ENCODE results near the gene XCL1. TPM values are rescaled to one million over a fixed set of nuclear protein-coding genes. Genes with fewer than 3 reads are reported as not detected.

Gene XCL1
- total and polyA plus RNA-seq, 2 donors (not counting 3 experiments of a cell fraction or from before 2014, with no cell fraction given) = not detected

DNA sequence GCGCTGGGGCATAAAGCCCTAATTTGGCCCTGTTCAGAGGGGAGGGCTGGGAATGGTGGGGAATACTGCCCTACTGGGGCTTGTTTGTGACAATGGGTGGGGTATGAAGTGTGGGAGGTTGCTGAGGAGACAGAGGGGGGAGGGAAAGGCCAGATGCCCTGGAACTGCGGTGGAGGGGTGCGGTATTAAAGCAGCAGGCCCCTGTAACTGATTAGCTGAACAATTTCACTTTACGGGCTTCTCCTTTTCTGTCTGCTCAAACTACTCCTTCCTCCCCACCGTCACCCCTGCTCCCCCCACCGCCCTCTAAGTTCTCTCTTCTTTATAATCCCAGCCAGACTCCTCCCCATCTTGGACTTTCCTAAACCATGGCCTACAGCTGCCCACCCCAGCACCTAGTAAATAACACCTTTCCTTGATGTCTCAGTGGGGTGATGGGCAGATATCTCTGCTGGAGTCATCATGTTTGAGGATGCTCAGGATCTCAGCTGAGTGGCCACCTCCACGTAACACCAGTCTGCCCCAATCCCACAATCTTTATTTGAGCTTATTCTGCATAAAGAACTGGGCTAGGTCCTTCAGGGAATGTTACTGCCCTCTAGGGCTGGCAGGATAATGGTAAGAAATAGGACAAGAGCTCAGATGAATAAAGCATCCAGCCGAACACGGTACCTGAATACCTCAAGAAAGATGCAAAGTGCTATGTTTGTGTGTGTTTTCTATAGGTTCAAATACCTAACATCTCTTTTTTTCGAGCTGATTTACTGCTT, 33.5 kb downstream of the XCL1 start:
- H3K79me2 ChIP-seq (ENCODE audit: control insufficient read depth, insufficient read depth, low read length) = no peaks in the 10 kb centered on the region
- FAIRE-seq (no peak), DNase-seq (ENCODE audit: low read depth, low spot score) (no peak)
- H3K27me3 ChIP-seq (ENCODE audit: control insufficient read depth in 2 of 2, insufficient read depth in 2 of 2, low read length in 2 of 2) = peaks cover 0 to 4% of the 10 kb centered on the region in 2 experiments
- TF ChIP-seq, protein P1, sequence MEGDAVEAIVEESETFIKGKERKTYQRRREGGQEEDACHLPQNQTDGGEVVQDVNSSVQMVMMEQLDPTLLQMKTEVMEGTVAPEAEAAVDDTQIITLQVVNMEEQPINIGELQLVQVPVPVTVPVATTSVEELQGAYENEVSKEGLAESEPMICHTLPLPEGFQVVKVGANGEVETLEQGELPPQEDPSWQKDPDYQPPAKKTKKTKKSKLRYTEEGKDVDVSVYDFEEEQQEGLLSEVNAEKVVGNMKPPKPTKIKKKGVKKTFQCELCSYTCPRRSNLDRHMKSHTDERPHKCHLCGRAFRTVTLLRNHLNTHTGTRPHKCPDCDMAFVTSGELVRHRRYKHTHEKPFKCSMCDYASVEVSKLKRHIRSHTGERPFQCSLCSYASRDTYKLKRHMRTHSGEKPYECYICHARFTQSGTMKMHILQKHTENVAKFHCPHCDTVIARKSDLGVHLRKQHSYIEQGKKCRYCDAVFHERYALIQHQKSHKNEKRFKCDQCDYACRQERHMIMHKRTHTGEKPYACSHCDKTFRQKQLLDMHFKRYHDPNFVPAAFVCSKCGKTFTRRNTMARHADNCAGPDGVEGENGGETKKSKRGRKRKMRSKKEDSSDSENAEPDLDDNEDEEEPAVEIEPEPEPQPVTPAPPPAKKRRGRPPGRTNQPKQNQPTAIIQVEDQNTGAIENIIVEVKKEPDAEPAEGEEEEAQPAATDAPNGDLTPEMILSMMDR (IDR thresholded peaks at IDR 0.05; ENCODE audit: extremely low read depth in 1 of 2, insufficient read depth in 1 of 2, low read depth in 1 of 2, low read length in 2 of 2) = no peak
- TF ChIP-seq JUN (IDR thresholded peaks at IDR 0.05; ENCODE audit: borderline replicate concordance, insufficient read depth, insufficient read length, low read depth) (no peak), FOS (IDR thresholded peaks at IDR 0.05; ENCODE audit: borderline replicate concordance, insufficient read depth, low read length) (no peak), POLR2AphosphoS5 (IDR thresholded peaks at IDR 0.05; ENCODE audit: insufficient read depth, low read depth, low read length) (no peak), MYC (IDR thresholded peaks at IDR 0.05; ENCODE audit: low read depth, low read length) (no peak), POLR2A (IDR thresholded peaks at IDR 0.05; ENCODE audit: low read depth, low read length) (no peak)
- H3K9me1 ChIP-seq (replicated peaks; ENCODE audit: control insufficient read depth, extremely low read depth, insufficient read depth, low read length) = no peaks in the 10 kb centered on the region
- ChIA-PET POLR2A (no interaction called here), CTCF (interaction anchor here (1.4 to 3.6 kb wide), 2 partner anchors 739 to 845 kb away, joined by 3 to 30 read pairs; no protein-coding TSS in a partner anchor)
- dilution Hi-C loops (cut with MboI; ENCODE audit: extremely low pct_ligation_motif_present, low sequenced_read_pairs) (no loop called here), intact Hi-C loops (cut with micrococcal nuclease) (loop anchor here (10.0 kb wide), 2 partner anchors 525 to 1105 kb away; partner anchors contain the start of gene SELL)
- no peaks in the 10 kb centered on the region for H3K36me3 ChIP-seq (ENCODE audit: control insufficient read depth in 2 of 2, extremely low read depth in 1 of 2, insufficient read depth in 2 of 2, low read length in 2 of 2)
- H3K4me2 ChIP-seq (ENCODE audit: insufficient read depth, low read length) = no peak overlapping the region
- H3K27ac ChIP-seq (ENCODE audit: insufficient read depth, low read depth, low read length) = no peak overlapping the region
- no peaks in the 10 kb centered on the region for H4K20me1 ChIP-seq (replicated peaks; ENCODE audit: control insufficient read depth, extremely low read depth, insufficient read depth, low read length)
- H3K4me1 ChIP-seq (ENCODE audit: control insufficient read depth, extremely low read depth, insufficient read depth, low read length) = no peaks in the 10 kb centered on the region
- no peaks in the 10 kb centered on the region for H3K9me3 ChIP-seq (replicated peaks; ENCODE audit: control insufficient read depth, insufficient read depth, low read length)
- no peak overlapping the region for H3K9ac ChIP-seq (replicated peaks; ENCODE audit: extremely low read depth, insufficient read depth, low read length)
- H2AFZ ChIP-seq (ENCODE audit: low read depth, low read length) = no peak overlapping the region
- H3K4me3 ChIP-seq (replicated peaks in 1 of 3; ENCODE audit: insufficient read depth in 1 of 3, low read depth in 1 of 3, low read length in 3 of 3) = no peak overlapping the region
- no TSS peak for BruUV-seq (replicated peaks)

Measured in endothelial cell of umbilical vein (primary cell).